Activated CD8-positive, alpha-beta memory T cell treated with anti-CD3 and anti-CD28 coated beads, Interleukin-2, amount 10 ng/mL, durations not matched to agents 7 days and 5 days (primary cell): ENCODE data around the gene PTPRM. TPM values are rescaled to one million over a fixed set of nuclear protein-coding genes. Genes with fewer than 3 reads are reported as not detected.
"Not testable (repeated sequence)": the region's sequence is repeated elsewhere in the genome, so short reads cannot be mapped to it uniquely, and the experiment has no call there.

ENCODE experiments used
- ATAC-seq: fragments of 150-1000 bp; cut with Tn5 transposase; one replicate; pipeline ENCODE4 v1.10.0; 2021; ENCODE audit warnings: moderate library complexity
- CTCF ChIA-PET: fragments of 350-600 bp; sonication (Branson Sonifier 250); formaldehyde crosslinking; loops from one replicate; lab custom pipeline; 2021; ENCODE audit warnings: antibody characterized with exemption; lab: Charles Lee
- DNase-seq: peaks from one replicate; pipeline ENCODE4 v3.0.0-alpha.2; 2020
- H3K27ac Mint-ChIP-seq: one replicate; pipeline ENCODE4 v1.8.0; 2021; ENCODE audit warnings: mild to moderate bottlenecking, mixed read lengths
- H3K27me3 Mint-ChIP-seq: one replicate; pipeline ENCODE4 v1.8.0; 2021; ENCODE audit warnings: mixed read lengths
- H3K36me3 Mint-ChIP-seq: one replicate; pipeline ENCODE4 v1.8.0; 2021; ENCODE audit warnings: mild to moderate bottlenecking, mixed read lengths
- H3K4me1 Mint-ChIP-seq: one replicate; pipeline ENCODE4 v1.8.0; 2021; ENCODE audit warnings: mixed read lengths
- H3K4me3 Mint-ChIP-seq: one replicate; pipeline ENCODE4 v1.8.0; 2021; ENCODE audit warnings: mild to moderate bottlenecking, moderate library complexity, mixed read lengths
- H3K9me3 Mint-ChIP-seq: one replicate; pipeline ENCODE4 v1.8.0; 2022; ENCODE audit warnings: low read depth, mixed read lengths
- total RNA-seq, 2 experiments: library from RNA; stranded (reverse); gene quantifications; one replicate each; pipeline ENCODE4 v1.2.3, GENCODE V29; 2021

PTPRM gene
- total RNA-seq, 2 experiments from 2014 or later, result 3.1 to 5.7 TPM

DNA sequence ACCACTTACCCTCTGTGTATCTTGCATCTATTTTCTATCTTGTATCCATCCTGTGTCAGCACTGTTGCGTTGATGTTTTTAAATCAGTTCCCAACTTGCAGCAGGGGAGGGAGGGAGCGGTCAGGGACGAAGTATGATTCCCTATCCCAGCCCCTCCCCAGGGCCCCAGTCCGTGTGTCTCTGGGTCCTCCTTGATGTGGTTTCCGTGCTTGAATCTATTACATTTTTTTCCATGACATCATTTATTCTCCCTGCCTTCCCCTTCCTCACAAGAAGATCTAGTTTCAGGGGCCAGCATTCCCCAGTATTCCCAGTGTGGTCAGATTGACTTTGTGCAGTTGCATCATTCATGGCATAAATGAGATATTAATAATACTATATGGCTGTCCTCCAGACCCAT lies 479.3 kb downstream of the PTPRM start:
- Mint-ChIP-seq H3K27me3 (no peaks in the 10 kb centered on the region), H3K4me3 (no peak overlapping the region), H3K4me1 (peaks cover 2% of the 10 kb centered on the region), H3K27ac (no peak overlapping the region), H3K36me3 (no peaks in the 10 kb centered on the region), H3K9me3 (no peaks in the 10 kb centered on the region)
- DNase-seq (no peak), ATAC-seq (no peak)
- CTCF ChIA-PET, result no interaction called here

DNA sequence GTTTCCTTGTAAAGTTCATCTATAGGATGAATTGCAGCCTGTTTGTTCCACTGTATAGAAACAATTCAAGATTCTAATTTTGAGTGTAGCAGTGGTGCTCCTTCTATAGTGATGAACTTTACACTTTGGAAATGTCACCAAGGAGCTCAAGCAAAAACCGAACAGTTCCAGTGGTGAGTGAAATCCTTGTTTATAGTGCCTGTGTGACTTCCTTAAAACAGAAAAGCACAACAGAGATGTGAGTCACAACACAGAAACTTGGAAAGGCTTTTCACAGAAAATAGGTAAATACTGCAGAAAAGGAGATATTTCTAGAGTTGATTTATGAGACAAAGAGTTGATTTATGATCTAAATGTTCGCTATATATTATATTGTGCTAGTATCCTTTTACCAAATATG lies 482.0 kb downstream of the PTPRM start:
- H3K4me1 Mint-ChIP-seq, result peaks cover 2% of the 10 kb centered on the region
- no peak for ATAC-seq
- CTCF ChIA-PET, result no interaction called here
- no peak overlapping the region for H3K27ac Mint-ChIP-seq
- DNase-seq, result no peak
- no peaks in the 10 kb centered on the region for H3K36me3 Mint-ChIP-seq
- H3K4me3 Mint-ChIP-seq, result no peak overlapping the region
- no peaks in the 10 kb centered on the region for H3K9me3 Mint-ChIP-seq
- no peaks in the 10 kb centered on the region for H3K27me3 Mint-ChIP-seq

DNA sequence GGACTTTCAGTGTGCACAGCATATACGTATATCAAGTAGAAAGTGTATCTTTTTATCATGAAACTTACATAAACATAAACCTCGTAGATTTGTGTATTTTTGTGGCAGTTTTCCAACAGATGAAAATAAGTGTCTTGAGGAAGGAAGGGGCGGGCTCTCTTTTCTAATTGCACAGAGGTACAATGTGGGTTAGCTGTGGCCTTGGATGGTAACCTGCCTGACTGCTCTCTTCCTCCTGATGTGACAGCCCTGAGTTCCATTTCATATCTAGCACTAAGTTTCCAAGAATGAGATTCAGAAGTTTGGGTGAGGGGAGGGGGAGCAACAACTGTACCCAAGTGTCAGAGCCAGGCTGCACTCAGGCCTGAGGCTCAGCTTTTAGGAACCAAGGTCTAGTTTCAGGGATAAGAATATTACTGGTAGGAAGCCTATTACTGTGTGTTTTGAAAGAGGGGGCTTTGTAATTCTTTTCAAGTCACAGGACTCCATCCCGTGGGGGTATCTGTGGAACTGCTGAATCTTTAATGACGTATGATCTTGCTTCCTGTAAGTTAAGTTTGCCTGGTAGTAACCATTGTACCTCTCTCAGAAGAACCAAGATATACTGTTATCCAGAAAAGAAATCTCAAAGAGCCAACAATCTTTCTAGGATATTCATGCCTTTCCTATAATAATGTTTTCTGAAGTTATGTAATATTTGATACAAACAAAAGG lies 483.7 kb downstream of the PTPRM start:
- Mint-ChIP-seq H3K4me3 (no peak overlapping the region), H3K9me3 (no peaks in the 10 kb centered on the region), H3K27me3 (no peaks in the 10 kb centered on the region), H3K4me1 (peaks cover 2% of the 10 kb centered on the region), H3K36me3 (no peaks in the 10 kb centered on the region), H3K27ac (no peak overlapping the region)
- ATAC-seq, result no peak
- CTCF ChIA-PET, result no interaction called here
- no peak for DNase-seq

DNA sequence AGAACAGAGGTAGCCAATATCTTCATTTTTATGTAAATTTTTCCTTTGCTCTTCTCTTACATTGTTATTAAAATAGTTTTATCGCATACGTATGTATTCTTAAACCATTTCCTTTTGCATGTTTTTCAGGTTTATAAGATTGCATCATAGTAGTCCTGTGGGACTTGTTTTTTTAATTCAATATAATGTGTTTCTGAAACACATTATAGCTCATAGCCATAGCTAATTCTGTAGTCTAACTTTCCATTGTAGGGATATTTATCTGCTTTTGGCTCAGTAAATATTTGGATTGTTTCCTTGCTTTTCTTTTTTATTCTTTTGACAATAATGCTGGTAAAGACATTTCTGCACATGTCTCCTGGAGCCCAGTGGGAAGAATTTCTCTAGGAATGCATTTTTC lies 484.3 kb downstream of the PTPRM start:
- no peaks in the 10 kb centered on the region for H3K27me3 Mint-ChIP-seq
- no peaks in the 10 kb centered on the region for H3K36me3 Mint-ChIP-seq
- no peak for DNase-seq
- CTCF ChIA-PET, result no interaction called here
- no peak overlapping the region for H3K4me3 Mint-ChIP-seq
- peaks cover 2% of the 10 kb centered on the region for H3K4me1 Mint-ChIP-seq
- ATAC-seq, result no peak
- H3K27ac Mint-ChIP-seq, result no peak overlapping the region
- H3K9me3 Mint-ChIP-seq, result no peaks in the 10 kb centered on the region

DNA sequence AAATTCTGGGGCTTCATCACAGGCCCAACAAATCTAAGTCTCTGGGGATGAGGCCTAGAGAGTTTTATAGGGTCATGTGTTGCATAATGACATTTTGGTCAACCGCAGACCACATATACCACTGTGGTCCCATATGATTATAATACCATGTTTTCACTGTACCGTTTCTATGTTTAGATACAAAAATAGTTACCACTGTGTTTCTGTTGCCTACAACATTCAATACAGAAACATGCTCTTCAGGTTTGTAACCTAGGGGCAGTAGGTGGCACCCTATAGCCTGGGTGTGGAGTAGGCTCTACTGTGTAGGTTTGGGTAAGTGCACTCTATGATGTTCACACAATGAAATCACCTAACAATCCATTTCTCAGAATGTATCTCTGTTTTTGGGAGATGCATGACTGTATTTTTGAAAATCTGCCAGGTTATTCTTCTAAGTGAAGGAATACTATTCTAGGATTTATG lies 485.2 kb downstream of the PTPRM start:
- H3K27ac Mint-ChIP-seq, result no peak overlapping the region
- no peaks in the 10 kb centered on the region for H3K36me3 Mint-ChIP-seq
- H3K4me3 Mint-ChIP-seq, result no peak overlapping the region
- H3K9me3 Mint-ChIP-seq, result no peaks in the 10 kb centered on the region
- peaks cover 2% of the 10 kb centered on the region for H3K4me1 Mint-ChIP-seq
- DNase-seq (no peak), ATAC-seq (no peak)
- CTCF ChIA-PET, result no interaction called here
- H3K27me3 Mint-ChIP-seq, result no peaks in the 10 kb centered on the region

DNA sequence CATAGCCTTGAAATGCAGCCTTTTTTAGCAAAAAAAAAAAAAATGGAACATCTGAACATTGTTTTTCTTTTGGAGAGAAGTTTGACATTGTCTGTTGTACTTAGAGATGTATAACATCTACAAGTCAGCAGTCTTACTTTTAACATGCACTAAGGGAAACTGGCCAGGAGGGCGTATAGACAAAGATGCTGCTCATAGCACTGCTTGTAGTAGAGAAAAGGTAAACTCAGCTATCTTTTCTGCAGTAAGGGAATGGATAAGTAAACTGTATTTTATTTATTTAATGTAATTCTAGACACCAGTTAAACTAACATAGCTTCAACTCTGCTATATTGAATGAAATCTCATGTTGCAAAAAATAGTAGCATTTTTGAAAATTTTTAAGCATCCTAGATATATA lies 489.6 kb downstream of the PTPRM start:
- H3K27ac Mint-ChIP-seq, result no peak overlapping the region
- H3K27me3 Mint-ChIP-seq, result no peaks in the 10 kb centered on the region
- no peaks in the 10 kb centered on the region for H3K36me3 Mint-ChIP-seq
- no peaks in the 10 kb centered on the region for H3K4me1 Mint-ChIP-seq
- no peak for DNase-seq
- ATAC-seq, result no peak
- no peak overlapping the region for H3K4me3 Mint-ChIP-seq
- CTCF ChIA-PET, result no interaction called here
- no peaks in the 10 kb centered on the region for H3K9me3 Mint-ChIP-seq

DNA sequence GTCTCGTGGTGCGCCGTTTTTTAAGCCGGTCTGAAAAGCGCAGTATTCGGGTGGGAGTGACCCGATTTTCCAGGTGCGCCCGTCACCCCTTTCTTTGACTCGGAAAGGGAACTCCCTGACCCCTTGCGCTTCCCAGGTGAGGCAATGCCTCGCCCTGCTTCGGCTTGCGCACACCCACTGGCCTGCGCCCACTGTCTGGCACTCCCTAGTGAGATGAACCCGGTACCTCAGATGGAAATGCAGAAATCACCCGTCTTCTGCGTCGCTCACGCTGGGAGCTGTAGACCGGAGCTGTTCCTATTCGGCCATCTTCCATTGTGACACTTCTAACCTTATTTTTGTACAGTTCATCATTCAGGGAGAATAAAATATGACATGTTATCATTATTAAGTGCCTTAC lies 496.0 kb downstream of the PTPRM start:
- H3K4me3 Mint-ChIP-seq, H3K27ac Mint-ChIP-seq, H3K36me3 Mint-ChIP-seq, H3K9me3 Mint-ChIP-seq, DNase-seq, H3K4me1 Mint-ChIP-seq, H3K27me3 Mint-ChIP-seq, ATAC-seq, CTCF ChIA-PET: not testable (repeated sequence)

DNA sequence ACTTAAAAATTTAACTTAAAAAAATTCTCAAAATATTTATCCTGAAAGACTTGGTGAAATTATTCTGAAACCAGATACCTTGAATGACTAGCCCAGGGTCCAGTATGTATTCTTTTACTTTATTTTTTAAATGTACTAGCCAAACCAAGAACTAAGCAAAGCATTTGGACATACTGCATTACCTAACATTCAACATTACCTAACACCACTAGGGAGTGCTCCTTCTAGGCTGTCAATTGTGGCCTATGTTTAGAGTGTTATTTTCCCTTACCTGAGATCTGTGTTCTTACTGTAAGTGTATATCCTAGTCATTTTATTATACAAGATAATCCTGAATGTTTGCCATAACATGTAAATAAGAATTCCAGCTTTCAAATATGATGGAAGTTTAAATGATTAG lies 496.6 kb downstream of the PTPRM start:
- no peaks in the 10 kb centered on the region for H3K36me3 Mint-ChIP-seq
- H3K27ac Mint-ChIP-seq, result no peak overlapping the region
- H3K9me3 Mint-ChIP-seq, result peaks cover 5% of the 10 kb centered on the region
- no peak overlapping the region for H3K4me3 Mint-ChIP-seq
- no peaks in the 10 kb centered on the region for H3K27me3 Mint-ChIP-seq
- ATAC-seq, result no peak
- CTCF ChIA-PET, result no interaction called here
- DNase-seq, result no peak
- H3K4me1 Mint-ChIP-seq, result no peaks in the 10 kb centered on the region

DNA sequence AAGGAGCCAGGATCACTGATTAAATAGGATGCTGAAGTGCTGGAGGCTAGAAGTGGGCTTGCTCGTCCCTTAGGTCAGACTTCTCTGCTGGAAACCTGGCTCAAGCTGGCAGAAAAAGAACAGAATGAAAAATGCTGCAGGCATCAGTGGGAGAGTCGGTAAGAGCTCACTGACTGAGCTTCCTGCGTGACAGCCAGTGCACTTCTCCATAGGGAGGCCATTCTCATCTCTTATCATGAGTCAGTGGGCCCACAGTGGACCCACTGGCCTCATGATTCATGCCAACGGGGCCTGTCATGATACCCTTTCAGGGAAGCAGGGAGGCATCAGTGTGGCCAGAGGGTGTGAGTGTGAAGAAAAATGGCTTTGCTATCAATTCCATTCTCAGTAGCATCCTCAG lies 498.2 kb downstream of the PTPRM start:
- DNase-seq (no peak), ATAC-seq (no peak)
- no peaks in the 10 kb centered on the region for H3K4me1 Mint-ChIP-seq
- no peak overlapping the region for H3K4me3 Mint-ChIP-seq
- CTCF ChIA-PET, result no interaction called here
- H3K36me3 Mint-ChIP-seq, result no peaks in the 10 kb centered on the region
- no peak overlapping the region for H3K27ac Mint-ChIP-seq
- no peaks in the 10 kb centered on the region for H3K27me3 Mint-ChIP-seq
- H3K9me3 Mint-ChIP-seq, result peaks cover 7% of the 10 kb centered on the region

DNA sequence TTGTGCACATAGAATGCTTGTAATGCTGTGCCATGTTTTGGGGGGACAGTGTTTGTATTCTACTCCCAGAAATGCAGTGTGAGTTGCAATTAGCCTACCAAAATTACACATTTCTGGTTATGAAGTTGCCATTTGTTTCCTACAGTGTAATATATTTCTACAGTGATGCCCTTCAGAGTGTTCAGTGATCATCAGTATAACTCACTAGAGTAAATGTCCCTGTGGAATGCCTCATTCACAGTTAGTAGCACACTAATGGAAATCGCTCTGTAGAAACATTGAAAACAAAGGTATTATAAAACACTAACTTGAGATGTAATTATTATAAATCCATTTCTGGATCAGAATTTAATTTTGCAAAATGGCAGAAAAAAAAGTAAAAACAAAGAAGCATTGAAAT lies 498.7 kb downstream of the PTPRM start:
- Mint-ChIP-seq H3K4me3 (no peak overlapping the region), H3K4me1 (no peaks in the 10 kb centered on the region), H3K27ac (no peak overlapping the region), H3K9me3 (peaks cover 7% of the 10 kb centered on the region), H3K27me3 (no peaks in the 10 kb centered on the region), H3K36me3 (no peaks in the 10 kb centered on the region)
- CTCF ChIA-PET, result no interaction called here
- no peak for DNase-seq
- no peak for ATAC-seq

DNA sequence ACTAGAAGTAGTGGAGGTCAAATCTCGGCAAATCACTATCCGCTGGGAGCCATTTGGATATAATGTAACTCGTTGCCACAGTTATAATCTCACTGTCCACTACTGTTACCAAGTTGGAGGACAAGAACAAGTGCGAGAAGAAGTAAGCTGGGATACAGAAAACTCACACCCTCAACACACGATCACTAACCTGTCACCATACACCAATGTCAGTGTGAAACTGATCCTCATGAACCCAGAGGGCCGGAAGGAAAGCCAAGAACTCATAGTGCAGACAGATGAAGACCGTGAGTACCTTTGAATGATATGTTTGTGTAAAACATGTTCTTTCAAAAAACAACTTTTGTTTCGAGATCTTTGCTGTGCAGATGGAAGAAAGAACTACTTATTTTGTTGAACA lies 502.6 kb downstream of the PTPRM start:
- Mint-ChIP-seq H3K27ac (no peak overlapping the region), H3K9me3 (peaks cover 3% of the 10 kb centered on the region), H3K36me3 (no peaks in the 10 kb centered on the region), H3K4me3 (no peak overlapping the region), H3K27me3 (no peaks in the 10 kb centered on the region), H3K4me1 (no peaks in the 10 kb centered on the region)
- no peak for DNase-seq
- CTCF ChIA-PET, result no interaction called here
- no peak for ATAC-seq

DNA sequence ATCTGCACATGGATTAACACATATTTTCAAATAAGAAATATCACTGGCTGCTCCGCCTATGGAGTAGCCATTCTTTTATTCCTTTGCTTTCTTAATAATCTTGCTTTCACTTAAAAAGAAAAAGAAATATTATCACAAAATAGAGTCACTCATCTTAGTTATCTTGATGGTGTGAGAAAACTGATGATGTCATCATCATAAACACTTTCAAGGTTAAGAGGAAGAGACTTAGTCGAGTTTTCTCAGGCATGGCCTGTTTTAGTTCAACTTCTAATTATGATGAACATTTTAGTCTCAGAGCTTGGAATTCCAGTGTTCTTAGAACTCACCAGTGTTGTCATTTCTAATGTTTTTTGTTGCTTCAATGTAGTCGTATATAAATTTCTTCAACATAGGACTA lies 506.1 kb downstream of the PTPRM start:
- Mint-ChIP-seq H3K27ac (no peak overlapping the region), H3K4me3 (no peak overlapping the region), H3K9me3 (peaks cover 3% of the 10 kb centered on the region), H3K4me1 (no peaks in the 10 kb centered on the region), H3K27me3 (no peaks in the 10 kb centered on the region), H3K36me3 (no peaks in the 10 kb centered on the region)
- no peak for DNase-seq
- CTCF ChIA-PET, result no interaction called here
- ATAC-seq, result no peak

DNA sequence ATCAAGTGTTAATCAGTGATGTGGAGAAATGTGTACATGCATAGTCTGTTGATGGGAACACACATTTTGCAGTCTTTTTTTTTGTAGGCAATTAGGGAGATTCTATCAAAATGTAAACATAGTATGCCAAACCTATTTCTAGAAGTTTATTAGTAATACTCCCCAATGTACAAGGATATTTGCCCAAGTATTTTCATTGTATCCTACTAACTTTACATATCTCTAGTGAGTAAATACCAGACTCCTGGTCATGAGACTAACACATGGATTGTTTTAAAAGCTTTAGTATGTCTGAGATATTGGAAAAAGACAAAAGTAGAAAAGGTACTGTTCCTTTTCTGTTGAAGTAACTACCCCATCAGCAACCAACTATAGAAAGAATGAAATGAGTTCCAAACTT lies 513.0 kb downstream of the PTPRM start:
- CTCF ChIA-PET, result no interaction called here
- no peak overlapping the region for H3K4me3 Mint-ChIP-seq
- H3K27ac Mint-ChIP-seq, result no peak overlapping the region
- no peaks in the 10 kb centered on the region for H3K9me3 Mint-ChIP-seq
- no peaks in the 10 kb centered on the region for H3K4me1 Mint-ChIP-seq
- no peak for ATAC-seq
- no peaks in the 10 kb centered on the region for H3K27me3 Mint-ChIP-seq
- DNase-seq, result no peak
- no peaks in the 10 kb centered on the region for H3K36me3 Mint-ChIP-seq

DNA sequence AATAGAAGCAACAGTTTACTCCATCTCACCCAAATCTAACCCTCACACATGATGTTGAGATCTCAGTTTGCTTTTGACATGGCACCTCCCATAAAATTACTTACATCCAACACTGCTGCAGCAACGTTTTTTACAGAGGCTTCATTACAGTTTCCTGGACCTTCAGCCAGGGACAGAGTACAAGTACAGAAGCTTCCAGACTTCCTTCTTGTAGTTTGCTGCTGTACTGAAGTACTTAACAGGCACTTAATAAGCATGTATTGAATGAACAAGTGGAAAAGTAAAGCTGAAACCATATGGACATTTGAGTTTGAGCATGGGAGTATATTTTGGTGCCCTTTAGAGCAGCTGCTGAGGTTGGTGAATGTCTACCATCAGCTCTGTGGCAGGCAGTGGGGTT lies 514.2 kb downstream of the PTPRM start:
- no peak overlapping the region for H3K4me3 Mint-ChIP-seq

More for the DNA sequence above, 514.2 kb downstream of the PTPRM start:
- Mint-ChIP-seq H3K27me3 (no peaks in the 10 kb centered on the region), H3K27ac (no peak overlapping the region), H3K36me3 (no peaks in the 10 kb centered on the region), H3K4me1 (no peaks in the 10 kb centered on the region), H3K9me3 (no peaks in the 10 kb centered on the region)
- DNase-seq, result no peak
- CTCF ChIA-PET, result no interaction called here
- ATAC-seq, result no peak
